Endothelial cell of umbilical vein (primary cell): ENCODE measurements around the gene DLL4.

Experiments used
- EZH2 ChIP-seq: IDR thresholded peaks from 2 replicates; pipeline ENCODE4 v1.6.1; 2012; ENCODE audit warnings: borderline replicate concordance, low read depth, mild to moderate bottlenecking, moderate library complexity, low read length, inconsistent platforms; ENCODE audit not compliant: severe bottlenecking
- GATA2 ChIP-seq: IDR thresholded peaks from 2 replicates; pipeline ENCODE4 v1.7.0; 2011; ENCODE audit warnings: low read depth, mild to moderate bottlenecking, moderate library complexity, mixed read lengths, low read length; ENCODE audit not compliant: insufficient read length, insufficient read depth
- JUN ChIP-seq: IDR thresholded peaks from 2 replicates; pipeline ENCODE4 v1.6.1; 2011; ENCODE audit warnings: borderline replicate concordance, low read depth; ENCODE audit not compliant: insufficient read length, insufficient read depth
- POLR2A ChIP-seq: IDR thresholded peaks from 2 replicates; pipeline ENCODE4 v1.6.1; 2012; ENCODE audit warnings: low read depth, mild to moderate bottlenecking, control low read depth, low read length
- TF ChIP-seq, protein P1 (sequence below), 2 donors: IDR thresholded peaks; 1 replicate in 1 of 2; 2 replicates in 1 of 2; pipeline ENCODE4 v1.5.1; 2011; ENCODE audit warnings: low read length in 2 of 2, mild to moderate bottlenecking in 2 of 2, moderate library complexity in 2 of 2, control low read depth in 1 of 2, inconsistent platforms in 1 of 2, low read depth in 1 of 2; ENCODE audit not compliant: insufficient read depth in 1 of 2; ENCODE audit errors: extremely low read depth in 1 of 2

DNA sequence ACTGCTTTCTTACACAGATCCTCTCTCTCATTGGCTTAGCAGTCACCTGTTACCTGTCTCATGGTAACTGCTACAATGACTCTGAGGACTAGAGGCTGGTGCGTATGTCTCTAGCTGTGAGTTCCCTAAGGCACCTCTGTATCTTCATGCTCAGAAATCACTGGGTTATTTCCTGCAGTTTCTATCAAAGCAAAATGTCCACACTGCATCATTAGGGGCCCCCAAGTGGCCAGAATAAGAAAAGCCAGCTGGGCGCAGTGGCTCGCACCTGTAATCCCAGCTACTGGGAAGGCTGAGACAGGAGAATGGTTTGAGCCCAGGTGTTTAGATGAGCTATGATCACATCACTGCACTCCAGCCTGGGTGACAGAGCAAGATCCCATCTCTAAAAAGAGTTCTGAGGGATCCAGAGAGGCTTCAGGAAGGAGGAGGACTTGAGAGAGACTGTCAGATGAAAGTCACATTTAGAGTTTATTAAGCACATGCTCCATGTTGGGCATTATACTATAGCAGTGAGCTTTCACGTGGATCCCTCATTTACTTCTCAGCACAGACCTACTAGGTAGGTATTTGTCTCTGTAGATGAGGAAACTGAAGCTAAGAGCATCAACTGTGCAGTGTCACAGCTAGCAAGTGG is 37.2 kb upstream of the DLL4 start:
- TF ChIP-seq, protein P1, sequence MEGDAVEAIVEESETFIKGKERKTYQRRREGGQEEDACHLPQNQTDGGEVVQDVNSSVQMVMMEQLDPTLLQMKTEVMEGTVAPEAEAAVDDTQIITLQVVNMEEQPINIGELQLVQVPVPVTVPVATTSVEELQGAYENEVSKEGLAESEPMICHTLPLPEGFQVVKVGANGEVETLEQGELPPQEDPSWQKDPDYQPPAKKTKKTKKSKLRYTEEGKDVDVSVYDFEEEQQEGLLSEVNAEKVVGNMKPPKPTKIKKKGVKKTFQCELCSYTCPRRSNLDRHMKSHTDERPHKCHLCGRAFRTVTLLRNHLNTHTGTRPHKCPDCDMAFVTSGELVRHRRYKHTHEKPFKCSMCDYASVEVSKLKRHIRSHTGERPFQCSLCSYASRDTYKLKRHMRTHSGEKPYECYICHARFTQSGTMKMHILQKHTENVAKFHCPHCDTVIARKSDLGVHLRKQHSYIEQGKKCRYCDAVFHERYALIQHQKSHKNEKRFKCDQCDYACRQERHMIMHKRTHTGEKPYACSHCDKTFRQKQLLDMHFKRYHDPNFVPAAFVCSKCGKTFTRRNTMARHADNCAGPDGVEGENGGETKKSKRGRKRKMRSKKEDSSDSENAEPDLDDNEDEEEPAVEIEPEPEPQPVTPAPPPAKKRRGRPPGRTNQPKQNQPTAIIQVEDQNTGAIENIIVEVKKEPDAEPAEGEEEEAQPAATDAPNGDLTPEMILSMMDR (IDR thresholded peaks at IDR 0.05; ENCODE audit: extremely low read depth in 1 of 2, insufficient read depth in 1 of 2, low read depth in 1 of 2, low read length in 2 of 2): peak; percentile 70
- TF ChIP-seq POLR2A (no peak), GATA2 (no peak), JUN (no peak), EZH2 (no peak)
